A549 treated with AZD9567 at 1 μM for 4 hours (cell line): ENCODE results near the gene ZKSCAN7. TPM values are rescaled to one million over a fixed set of nuclear protein-coding genes. Genes with fewer than 3 reads are reported as not detected.

ENCODE experiments used
- total RNA-seq: library from RNA; stranded (reverse); fragments of 200-300 nt; extraction: Qiagen RNA extraction; gene quantifications from 5 replicates; pipeline ENCODE4 v1.2.3, GENCODE V29; 2022; ENCODE audit not compliant: insufficient read depth

ZKSCAN7 gene
- not detected in 5 replicates for total RNA-seq

DNA sequence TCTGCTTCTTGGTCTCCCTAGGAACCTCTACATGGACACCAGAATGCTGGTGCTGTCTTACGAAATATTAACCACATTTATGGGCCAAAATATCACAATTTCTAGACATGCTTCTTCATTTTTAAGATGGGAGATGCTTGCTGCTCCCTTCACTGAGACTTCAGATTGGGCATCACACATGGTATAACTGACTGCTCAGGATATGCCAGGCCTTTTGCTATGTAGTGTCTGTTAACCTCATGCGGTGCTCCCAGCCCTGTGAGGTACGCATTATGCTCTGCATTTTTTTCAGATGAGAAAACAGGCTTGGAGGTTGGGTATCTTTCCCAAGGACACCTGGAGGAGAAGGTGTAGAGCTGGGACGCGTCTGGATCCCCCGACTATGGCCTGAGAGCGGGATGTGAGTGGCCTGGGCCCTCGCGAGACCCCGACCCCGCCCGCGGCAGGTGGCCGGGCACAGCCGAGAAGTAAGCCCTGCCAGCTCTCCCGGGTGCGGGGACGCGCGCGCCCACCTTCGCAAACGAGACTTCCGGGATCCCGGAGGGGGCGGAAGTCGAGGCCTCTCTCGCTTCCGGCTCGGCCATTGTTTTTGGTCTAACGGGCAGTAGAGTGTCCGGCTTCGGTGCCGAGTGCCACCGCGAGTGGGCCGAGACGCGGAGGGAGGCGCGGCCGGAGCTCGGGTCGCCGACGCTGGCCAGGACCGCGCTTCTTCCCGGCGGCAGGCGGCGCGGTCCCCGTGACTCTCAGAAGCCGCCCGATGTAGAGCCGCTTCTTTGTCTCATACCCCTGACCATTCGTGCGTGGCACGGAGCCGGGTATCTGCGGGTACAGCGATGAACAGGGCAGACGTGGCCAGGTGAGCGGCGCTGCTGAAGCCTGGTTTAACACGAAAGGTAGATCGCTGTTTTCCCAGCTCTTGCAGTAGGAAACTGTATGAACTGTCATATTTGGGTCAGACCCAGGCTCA is at the start of gene ZKSCAN7:
ZKSCAN7 (plus strand) TSS at position 568 of the 967 bp plus-strand sequence. CDS start 1,855 bp downstream, outside the sequence.

DNA sequence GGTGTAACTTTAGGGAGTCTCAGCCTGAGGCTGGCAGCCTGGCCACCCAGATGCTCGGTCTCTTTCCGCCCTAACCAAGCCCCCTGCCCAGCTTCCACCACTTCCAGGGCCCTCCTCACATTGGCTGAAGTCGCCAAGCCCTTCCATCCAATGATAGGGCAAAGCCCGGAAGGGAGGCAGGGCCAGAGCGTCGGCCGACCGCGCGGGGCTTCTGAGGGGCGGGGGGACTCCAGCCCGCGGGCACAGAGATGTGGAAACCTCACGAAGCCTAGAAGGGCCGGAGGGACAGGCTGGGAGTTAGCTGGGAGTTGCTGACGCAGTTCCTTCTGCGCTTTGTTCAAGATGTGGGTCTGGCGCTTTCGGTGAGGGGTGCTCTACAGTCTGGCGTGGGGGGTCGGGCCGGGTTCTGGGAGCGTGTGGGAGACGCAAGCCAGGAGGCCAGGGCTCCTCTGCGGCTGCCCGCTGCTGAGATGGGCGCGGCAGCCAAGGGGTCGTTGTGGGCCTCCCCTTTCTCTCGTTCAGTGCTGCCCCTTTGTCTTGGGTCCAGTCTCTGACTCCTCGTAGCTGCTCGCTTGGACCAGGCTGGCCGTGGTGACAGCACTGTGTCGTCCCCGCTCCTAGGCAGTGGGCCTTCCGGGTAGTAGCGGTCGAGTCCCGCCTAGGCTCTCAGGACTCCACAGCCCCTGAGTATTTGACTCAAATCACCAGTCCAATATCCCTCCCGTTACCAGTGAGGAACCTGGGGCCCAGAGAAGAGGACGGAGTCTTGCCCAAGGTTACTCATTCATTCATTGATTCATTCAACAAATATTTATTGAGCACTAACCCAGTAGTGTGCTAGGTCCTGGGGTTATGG is 29.9 kb downstream of the ZKSCAN7 start, which contains the start of gene ZNF660:
ZNF660 (plus strand) TSS at position 319 of the 856 bp plus-strand sequence. CDS start 9,230 bp downstream, outside the sequence.

Other genes starting within 250 kb of the ZKSCAN7 start
- 7.5 to 18.9 TPM (median 8.4 TPM) in 5 replicates for gene TCAIM, start 216.4 kb upstream of the ZKSCAN7 start, total RNA-seq
- gene ZNF445, start 77.5 kb upstream of the ZKSCAN7 start, total RNA-seq: 2.5 to 3.1 TPM (median 2.8 TPM) in 5 replicates
- gene ZNF660, start 29.8 kb downstream of the ZKSCAN7 start, total RNA-seq: not detected in 5 replicates
- gene ZNF197, start 69.8 kb downstream of the ZKSCAN7 start, total RNA-seq: 1.3 to 2.0 TPM (median 1.8 TPM) in 5 replicates
- 5.1 to 6.6 TPM (median 5.4 TPM) in 5 replicates for gene ZNF35, start 93.5 kb downstream of the ZKSCAN7 start, total RNA-seq
- 1.2 to 1.7 TPM (median 1.5 TPM) in 5 replicates for gene ZNF502, start 157.5 kb downstream of the ZKSCAN7 start, total RNA-seq
- gene ZNF501, start 174.4 kb downstream of the ZKSCAN7 start, total RNA-seq: 0.02 to 0.08 TPM in 2 of 5 replicates, not detected in the others
- gene KIAA1143, start 206.4 kb downstream of the ZKSCAN7 start, total RNA-seq: 11.3 to 18.1 TPM (median 16.3 TPM) in 5 replicates
- gene KIF15, start 206.6 kb downstream of the ZKSCAN7 start, total RNA-seq: 7.7 to 23.4 TPM (median 8.7 TPM) in 5 replicates